Esophagus muscularis mucosa (tissue), 4 donors: ENCODE measurements around the gene ZC3HAV1. TPM values are rescaled to one million over a fixed set of nuclear protein-coding genes. Genes with fewer than 3 reads are reported as not detected.
A peak's percentile ranks its signal among the peaks of the same experiment; 100 is the strongest.
"Not testable (repeated sequence)": the region's sequence is repeated elsewhere in the genome, so short reads cannot be mapped to it uniquely, and the experiment has no call there.

Source experiments
- DNase-seq: peaks from one replicate; pipeline ENCODE4 v3.0.0-alpha.2; 2017; ENCODE audit errors: extremely low spot score
- H3K27ac ChIP-seq, 4 donors: fragments of 200-600 bp; sonication (generic); replicated peaks in 1 of 4; 1 replicate in 3 of 4; 2 replicates in 1 of 4; pipeline ENCODE4 v1.5.1; 2016 to 2019; ENCODE audit warnings: mild to moderate bottlenecking in 1 of 4
- H3K27me3 ChIP-seq, 4 donors: fragments of 200-600 bp; sonication (generic); one replicate each; pipeline versions ENCODE4 v1.5.1 to v1.6.0; 2016 to 2019
- H3K36me3 ChIP-seq, 4 donors: fragments of 200-600 bp; sonication (generic); one replicate each; pipeline ENCODE4 v1.5.1; 2016 to 2019
- H3K4me1 ChIP-seq, 4 donors: fragments of 200-600 bp; sonication (generic); one replicate each; pipeline ENCODE4 v1.5.1; 2016 to 2019
- H3K4me3 ChIP-seq, 4 donors: fragments of 200-600 bp; sonication (generic); 1 replicate in 2 of 4; 2 replicates in 2 of 4; pipeline ENCODE4 v1.5.1; 2016 to 2019; ENCODE audit warnings: mild to moderate bottlenecking in 4 of 4, moderate library complexity in 1 of 4
- H3K9me3 ChIP-seq, 4 donors: fragments of 200-600 bp; sonication (generic); 1 replicate in 3 of 4; 2 replicates in 1 of 4; pipeline ENCODE4 v1.5.1; 2016 to 2019
- EP300 ChIP-seq: sonication (generic); formaldehyde crosslinking; IDR thresholded peaks from one replicate; pipeline ENCODE4 v1.6.1; 2017; ENCODE audit warnings: antibody characterized with exemption
- POLR2A ChIP-seq: fragments of 450-650 bp; IDR thresholded peaks from one replicate; pipeline ENCODE4 v1.6.1; 2017; ENCODE audit warnings: antibody characterized with exemption, moderate library complexity, mild to moderate bottlenecking, low read depth
- POLR2AphosphoS5 ChIP-seq, 2 donors: sonication (generic); formaldehyde crosslinking; IDR thresholded peaks; one replicate each; pipeline ENCODE4 v1.6.1; 2017; ENCODE audit warnings: antibody characterized with exemption in 2 of 2
- WGBS: methylation state at CpG from one replicate; pipeline ENCODE4 v1.1.5; 2018; 5-methylcytosine and 5-hydroxymethylcytosine counted together
- intact Hi-C: fragments of 100-400 bp; cut with DNase I; formaldehyde crosslinking; loops from one replicate; pipeline ENCODE4 v1.15.1; 2023
- total RNA-seq, 4 donors: library from RNA; depleted of rRNA; stranded (reverse); fragments of >200 nt; gene quantifications; one replicate each; pipeline versions ENCODE4 v1.1.0 to v1.2.1, GENCODE V29; 2016
- TF ChIP-seq, protein P1 (sequence below), 3 experiments: fragments of 200-600 bp in 2 of 3; fragments of 450-650 bp in 1 of 3; sonication (generic) in 2 of 3; IDR thresholded peaks; one replicate each; pipeline ENCODE4 v1.5.1; 2017 to 2019; ENCODE audit warnings: antibody characterized with exemption in 3 of 3, mild to moderate bottlenecking in 2 of 3, moderate library complexity in 1 of 3

Gene ZC3HAV1
- total RNA-seq, 4 donors from 2014 or later: 23.7 to 29.5 (median 27.6) TPM

DNA sequence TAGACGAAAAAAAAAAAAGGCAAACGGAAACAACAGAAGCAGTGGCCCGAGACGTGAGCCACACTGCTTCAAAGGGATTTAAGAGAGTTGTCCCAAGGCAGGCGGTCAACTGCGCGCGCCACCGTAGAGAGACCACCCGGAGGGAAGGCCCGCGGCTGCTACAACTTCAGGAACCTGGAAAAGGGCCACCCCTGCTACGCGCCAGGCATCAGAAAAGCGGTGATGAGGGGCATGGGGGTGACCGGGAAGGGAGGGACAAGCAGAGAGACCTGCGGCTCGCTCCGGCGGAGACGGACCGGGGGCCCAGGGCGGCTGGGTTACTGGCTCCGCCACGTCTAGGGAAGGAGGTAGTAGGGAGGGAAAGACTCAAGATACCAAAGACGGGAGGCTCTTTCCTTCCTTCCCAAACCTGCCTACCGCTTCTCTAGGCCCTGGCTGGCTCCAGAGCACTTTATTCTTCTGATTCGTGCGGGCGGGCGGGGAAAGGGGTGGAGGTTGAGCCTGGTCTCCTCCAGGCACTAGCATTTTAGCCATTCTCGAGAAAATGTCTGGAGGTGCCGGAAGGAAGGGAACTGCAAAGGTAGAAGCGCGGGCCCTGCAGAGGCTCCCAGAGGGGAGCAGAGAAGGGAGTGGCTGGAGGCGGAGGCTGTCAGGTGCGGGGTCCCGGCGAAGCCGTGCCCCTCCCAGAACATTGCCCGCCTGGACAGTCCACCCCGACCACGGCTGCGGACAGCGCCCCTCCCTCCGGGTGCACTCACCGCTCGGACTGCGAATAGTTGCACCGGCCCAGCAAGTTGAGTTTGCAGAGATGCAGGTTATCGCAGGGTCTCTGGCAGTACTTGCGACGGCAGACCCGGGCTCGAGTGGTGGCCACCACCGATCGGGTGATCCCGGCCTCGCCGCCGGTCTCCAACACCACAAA lies 993 bp downstream of the ZC3HAV1 start:
- peaks cover 4 to 48% (median 38%) of the 10 kb centered on the region in 4 donors for H3K4me1 ChIP-seq
- no peaks in the 10 kb centered on the region for H3K36me3 ChIP-seq
- H3K9me3 ChIP-seq: no peaks in the 10 kb centered on the region
- TF ChIP-seq POLR2A (no peak), POLR2AphosphoS5 (IDR thresholded peaks at IDR 0.05) (peak in 1 of 2 donors; percentile 1)
- H3K27ac ChIP-seq: peak overlapping the region; percentile 87 to 93 (median 90)
- peak overlapping the region; percentile 79 to 89 (median 84) for H3K4me3 ChIP-seq
- intact Hi-C loops: no loop called here
- H3K27me3 ChIP-seq: no peaks in the 10 kb centered on the region
- DNase-seq: no peak
- 13% methylated on average over 27 of the region's 61 CpGs for WGBS

DNA sequence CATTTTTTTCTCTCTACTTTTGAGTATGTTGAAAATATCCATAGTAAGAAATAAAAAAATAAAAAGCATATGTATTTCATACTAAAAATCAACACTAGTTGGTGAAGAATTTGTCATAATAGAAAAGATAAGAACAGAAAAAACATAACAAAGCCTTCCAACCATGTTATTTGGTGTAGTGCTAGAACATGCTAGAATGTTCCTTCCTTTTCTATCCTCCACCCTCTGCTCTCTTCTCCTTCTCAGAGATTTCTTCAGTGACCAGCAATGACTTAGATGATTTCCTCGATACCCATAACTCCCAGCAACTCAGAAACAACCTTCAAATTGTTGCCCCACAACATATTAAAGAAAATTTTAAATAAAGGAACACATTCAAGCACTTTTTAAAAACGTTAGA lies 2.6 kb downstream of the ZC3HAV1 start:
- H3K4me3 ChIP-seq: peak overlapping the region; percentile 79 to 89 (median 84)
- 59% methylated on average over 2 of the region's 2 CpGs for WGBS
- intact Hi-C loops: no loop called here
- no peak for DNase-seq
- H3K4me1 ChIP-seq: peaks cover 4 to 55% (median 47%) of the 10 kb centered on the region in 4 donors
- H3K36me3 ChIP-seq: no peaks in the 10 kb centered on the region
- peak overlapping the region in 1 of 4 donors; percentile 92 for H3K27ac ChIP-seq
- H3K9me3 ChIP-seq: no peaks in the 10 kb centered on the region
- TF ChIP-seq POLR2AphosphoS5 (IDR thresholded peaks at IDR 0.05) (no peak), POLR2A (no peak), EP300 (no peak)
- TF ChIP-seq, protein P1, sequence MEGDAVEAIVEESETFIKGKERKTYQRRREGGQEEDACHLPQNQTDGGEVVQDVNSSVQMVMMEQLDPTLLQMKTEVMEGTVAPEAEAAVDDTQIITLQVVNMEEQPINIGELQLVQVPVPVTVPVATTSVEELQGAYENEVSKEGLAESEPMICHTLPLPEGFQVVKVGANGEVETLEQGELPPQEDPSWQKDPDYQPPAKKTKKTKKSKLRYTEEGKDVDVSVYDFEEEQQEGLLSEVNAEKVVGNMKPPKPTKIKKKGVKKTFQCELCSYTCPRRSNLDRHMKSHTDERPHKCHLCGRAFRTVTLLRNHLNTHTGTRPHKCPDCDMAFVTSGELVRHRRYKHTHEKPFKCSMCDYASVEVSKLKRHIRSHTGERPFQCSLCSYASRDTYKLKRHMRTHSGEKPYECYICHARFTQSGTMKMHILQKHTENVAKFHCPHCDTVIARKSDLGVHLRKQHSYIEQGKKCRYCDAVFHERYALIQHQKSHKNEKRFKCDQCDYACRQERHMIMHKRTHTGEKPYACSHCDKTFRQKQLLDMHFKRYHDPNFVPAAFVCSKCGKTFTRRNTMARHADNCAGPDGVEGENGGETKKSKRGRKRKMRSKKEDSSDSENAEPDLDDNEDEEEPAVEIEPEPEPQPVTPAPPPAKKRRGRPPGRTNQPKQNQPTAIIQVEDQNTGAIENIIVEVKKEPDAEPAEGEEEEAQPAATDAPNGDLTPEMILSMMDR (IDR thresholded peaks at IDR 0.05): no peak
- no peaks in the 10 kb centered on the region for H3K27me3 ChIP-seq

DNA sequence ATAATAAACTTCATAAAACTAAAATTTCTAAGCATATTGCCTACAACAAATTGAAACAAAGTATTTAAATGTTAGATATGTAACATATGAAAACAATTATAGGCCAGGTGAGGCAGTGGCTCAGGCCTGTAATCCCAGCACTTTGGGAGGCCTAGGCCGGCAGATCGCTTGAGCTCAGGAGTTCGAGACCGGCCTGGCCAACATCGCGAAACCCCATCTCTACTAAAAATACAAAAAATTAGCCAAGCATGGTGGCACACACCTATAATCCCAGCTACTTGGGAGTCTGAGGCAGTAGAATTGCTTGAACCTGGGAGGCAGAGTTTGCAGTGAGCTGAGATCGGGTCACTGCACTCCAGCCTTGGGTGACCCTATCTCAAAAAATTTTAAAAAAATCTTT lies 3.3 kb downstream of the ZC3HAV1 start:
- H3K27me3 ChIP-seq, H3K36me3 ChIP-seq, H3K9me3 ChIP-seq, DNase-seq, intact Hi-C loops: not testable (repeated sequence)
- Histone ChIP-seq H3K27ac (peak overlapping the region in 1 of 4 donors; percentile 92), H3K4me3 (peak overlapping the region in 2 of 4 donors; percentile 14 to 85), H3K4me1 (peaks cover 4 to 58% (median 47%) of the 10 kb centered on the region in 4 donors)
- WGBS: 76% methylated on average over 7 of the region's 7 CpGs

DNA sequence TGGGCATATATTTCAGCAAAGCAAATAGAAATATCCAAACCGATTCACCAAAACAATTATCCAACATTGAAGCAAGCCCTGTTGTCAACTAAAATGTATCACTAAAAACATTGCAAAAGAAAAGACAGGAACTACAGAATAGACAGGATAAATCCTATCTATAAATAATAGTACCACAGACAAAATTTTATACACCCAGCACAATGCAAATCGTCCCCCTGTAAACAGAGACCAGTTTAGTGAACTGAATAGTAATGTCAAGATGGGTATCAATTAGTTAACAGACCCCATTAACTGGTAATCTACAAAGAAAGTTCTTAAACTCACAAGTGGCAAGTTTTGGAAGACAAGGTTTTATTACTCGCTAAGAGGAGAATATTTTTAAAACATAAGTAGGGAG lies 4.0 kb downstream of the ZC3HAV1 start:
- intact Hi-C loops: no loop called here
- H3K4me3 ChIP-seq: no peak overlapping the region
- peaks cover 4 to 58% (median 47%) of the 10 kb centered on the region in 4 donors for H3K4me1 ChIP-seq
- TF ChIP-seq POLR2A: no peak
- TF ChIP-seq EP300: no peak
- TF ChIP-seq POLR2AphosphoS5 (IDR thresholded peaks at IDR 0.05): no peak
- TF ChIP-seq, protein P1 (IDR thresholded peaks at IDR 0.05): no peak
- no peaks in the 10 kb centered on the region for H3K36me3 ChIP-seq
- no peaks in the 10 kb centered on the region for H3K27me3 ChIP-seq
- no peak for DNase-seq
- H3K9me3 ChIP-seq: no peaks in the 10 kb centered on the region
- H3K27ac ChIP-seq: peak overlapping the region in 2 of 4 donors; percentile 27 to 35
- WGBS: 60% methylated on average over 3 of the region's 3 CpGs

DNA sequence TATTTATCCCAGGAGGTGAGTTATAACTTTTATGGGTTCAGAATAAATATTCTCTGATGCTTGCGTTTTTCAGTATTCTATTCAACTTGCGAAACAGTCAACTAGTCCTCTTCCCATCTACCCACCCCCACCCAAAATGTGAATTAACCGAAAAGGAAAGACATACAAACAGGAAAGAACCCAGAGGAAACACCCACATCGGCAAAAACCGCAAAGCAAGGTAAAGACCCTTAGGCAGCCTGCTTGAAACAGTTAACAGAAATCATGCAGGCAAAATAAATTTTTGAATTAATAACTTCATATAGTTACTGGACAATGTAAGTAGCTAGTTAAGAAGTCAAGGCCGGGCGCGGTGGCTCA lies 5.4 kb downstream of the ZC3HAV1 start:
- intact Hi-C loops: no loop called here
- Histone ChIP-seq H3K4me3 (peak overlapping the region in 3 of 4 donors; percentile 0 to 39 (median 18)), H3K9me3 (no peaks in the 10 kb centered on the region), H3K27ac (peak overlapping the region in 3 of 4 donors; percentile 7 to 65 (median 14)), H3K36me3 (no peaks in the 10 kb centered on the region), H3K27me3 (no peaks in the 10 kb centered on the region), H3K4me1 (peaks cover 12 to 57% (median 44%) of the 10 kb centered on the region in 4 donors)
- no peak for DNase-seq
- no peak for TF ChIP-seq POLR2AphosphoS5 (IDR thresholded peaks at IDR 0.05)
- no peak for TF ChIP-seq EP300
- TF ChIP-seq, protein P1 (IDR thresholded peaks at IDR 0.05): no peak
- no peak for TF ChIP-seq POLR2A
- WGBS: 75% methylated on average over 8 of the region's 8 CpGs
